Measurements from ENCODE around the gene PCDHGA9. TPM values are rescaled to one million over a fixed set of nuclear protein-coding genes. Genes with fewer than 3 reads are reported as not detected.
A peak's percentile ranks its signal among the peaks of the same experiment; 100 is the strongest.

Gene PCDHGA9
- total and polyA plus RNA-seq, 9 of the 15 experiments (the other 6 are each of a cell fraction or from before 2014, with no cell fraction given), result 0.03 to 0.18 (median 0.11) TPM; not detected in 2

- Histone ChIP-seq H3K36me3 (ENCODE audit: control insufficient read depth, insufficient read depth, low read length) (no peaks in the 10 kb centered on the region), H3K27me3 (ENCODE audit: control insufficient read depth in 2 of 2, insufficient read depth in 2 of 2, low read length in 2 of 2) (peaks cover 7 to 31% of the 10 kb centered on the region in 2 experiments; a peak in 4 of 5 replicates), H3K27ac (ENCODE audit: extremely low read depth, low read depth, low read length) (no peak overlapping the region), H2AFZ (ENCODE audit: low read depth, low read length) (no peak overlapping the region), H3K9me1 (ENCODE audit: control insufficient read depth, insufficient read depth, low read length) (no peaks in the 10 kb centered on the region), H3K9me3 (replicated peaks; ENCODE audit: control insufficient read depth, insufficient read depth, low read depth, low read length) (no peaks in the 10 kb centered on the region; the same call in 1 of the 2 replicates), H3K4me1 (replicated peaks in 1 of 2; ENCODE audit: control insufficient read depth in 2 of 2, insufficient read depth in 2 of 2, low read length in 2 of 2) (peaks cover 0 to 20% of the 10 kb centered on the region in 2 experiments; a peak in 2 of 5 replicates), H3K79me2 (ENCODE audit: control insufficient read depth, insufficient read depth, low read length) (no peaks in the 10 kb centered on the region), H3K4me3 (no peak overlapping the region), H3K9ac (ENCODE audit: insufficient read depth in 1 of 2, low read depth in 2 of 2, low read length in 2 of 2) (no peak overlapping the region), H3K4me2 (ENCODE audit: insufficient read depth, low read length) (no peak overlapping the region), H4K20me1 (replicated peaks; ENCODE audit: control insufficient read depth, insufficient read depth, low read length) (no peaks in the 10 kb centered on the region)
- in situ Hi-C loops (cut with MboI), result no loop called here
- TF ChIP-seq POLR2G (IDR thresholded peaks at IDR 0.05; ENCODE audit: low read depth, low read length) (no peak), EGR1 (conservative IDR thresholded peaks at IDR 0.05) (no peak), E2F6 (IDR thresholded peaks at IDR 0.05; ENCODE audit: borderline replicate concordance in 1 of 2, extremely low read depth in 1 of 2, insufficient read depth in 1 of 2, insufficient read length in 1 of 2, low read depth in 1 of 2, low read length in 1 of 2, poor library complexity in 1 of 2, severe bottlenecking in 1 of 2) (peak in 1 of 2 experiments; percentile 3), ESRRA (IDR thresholded peaks at IDR 0.05; ENCODE audit: borderline replicate concordance, low read depth) (no peak), KAT8 (IDR thresholded peaks at IDR 0.05; ENCODE audit: low read depth) (no peak), ZBTB33 (CRISPR knock-in tag; IDR thresholded peaks at IDR 0.05) (peak; percentile 41; the same call in 1 of the 2 replicates), ATF1 (CRISPR knock-in tag; IDR thresholded peaks at IDR 0.05) (no peak), ATF1 (tag; IDR thresholded peaks at IDR 0.05) (no peak)
- intact Hi-C loops (cut with micrococcal nuclease), result loop anchor here (5.0 kb wide), 1 partner anchor 113 kb away; no protein-coding TSS in a partner anchor
- WGBS (ENCODE audit: insufficient coverage, low coverage, missing lambda C conversion rate), result 45% methylated on average over 44 of the region's 64 CpGs
- ATAC-seq (no peak), DNase-seq (ENCODE audit: extremely low read depth in 1 of 4, low spot score in 3 of 4) (no peak), FAIRE-seq (no peak)
- CTCF ChIA-PET (ENCODE audit: low intra/inter-chr PET ratio), result no interaction called here
- POLR2A ChIA-PET, result no interaction called here
- no TSS peak for BruUV-seq (replicated peaks)
Observed at GRCh38 chr5:141409598-141410306, 7.2 kb downstream of the PCDHGA9 start.
